ENCODE data around the gene SSR2. TPM values are rescaled to one million over a fixed set of nuclear protein-coding genes. Genes with fewer than 3 reads are reported as not detected.

The SSR2 gene
- total RNA-seq, 4 donors from 2014 or later, result 118 to 229 (median 137) TPM

- WGBS, result 12% methylated on average over 11 of the region's 11 CpGs
- peak overlapping the region; percentile 79 to 97 (median 91) for H3K27ac ChIP-seq (replicated peaks in 1 of 4)
- intact Hi-C loops (cut with DNase I), result no loop called here
- peaks cover 7 to 48% (median 26%) of the 10 kb centered on the region in 4 donors for H3K36me3 ChIP-seq
- peaks cover 99 to 100% (median 100%) of the 10 kb centered on the region in 4 donors for H3K4me1 ChIP-seq
- TF ChIP-seq POLR2A (IDR thresholded peaks at IDR 0.05; ENCODE audit: low read depth), result no peak
- TF ChIP-seq POLR2AphosphoS5 (IDR thresholded peaks at IDR 0.05), result peak in 1 of 2 donors; percentile 18
- TF ChIP-seq CTCF (IDR thresholded peaks at IDR 0.05), result no peak
- no peak for TF ChIP-seq EP300 (IDR thresholded peaks at IDR 0.05)
- DNase-seq (ENCODE audit: extremely low spot score), result no peak
- H3K27me3 ChIP-seq, result no peaks in the 10 kb centered on the region
- no peaks in the 10 kb centered on the region for H3K9me3 ChIP-seq
- H3K4me3 ChIP-seq, result peak overlapping the region in 2 of 4 donors; percentile 16 to 27
Measured at GRCh38 chr1:155970531-155971167, 50.1 kb downstream of the SSR2 start.

- no peak for DNase-seq (ENCODE audit: extremely low spot score)
- H3K9me3 ChIP-seq, result no peaks in the 10 kb centered on the region
- H3K27ac ChIP-seq (replicated peaks in 1 of 4), result peak overlapping the region; percentile 79 to 97 (median 91)
- 58% methylated on average over 4 of the region's 9 CpGs for WGBS
- intact Hi-C loops (cut with DNase I), result no loop called here
- peak overlapping the region in 1 of 4 donors; percentile 11 for H3K4me3 ChIP-seq
- no peak for TF ChIP-seq POLR2A (IDR thresholded peaks at IDR 0.05; ENCODE audit: low read depth)
- TF ChIP-seq EP300 (IDR thresholded peaks at IDR 0.05), result no peak
- no peak for TF ChIP-seq CTCF (IDR thresholded peaks at IDR 0.05)
- no peak for TF ChIP-seq POLR2AphosphoS5 (IDR thresholded peaks at IDR 0.05)
- peaks cover 20 to 61% (median 39%) of the 10 kb centered on the region in 4 donors for H3K36me3 ChIP-seq
- peaks cover 86 to 96% (median 88%) of the 10 kb centered on the region in 4 donors for H3K4me1 ChIP-seq
- no peaks in the 10 kb centered on the region for H3K27me3 ChIP-seq
Measured at GRCh38 chr1:155969377-155969791, 51.4 kb downstream of the SSR2 start.

- Histone ChIP-seq H3K4me1 (peaks cover 79 to 91% (median 81%) of the 10 kb centered on the region in 4 donors), H3K4me3 (peak overlapping the region in 1 of 4 donors; percentile 11), H3K9me3 (no peaks in the 10 kb centered on the region), H3K27me3 (no peaks in the 10 kb centered on the region), H3K27ac (replicated peaks in 1 of 4) (peak overlapping the region; percentile 79 to 97 (median 91)), H3K36me3 (peaks cover 22 to 63% (median 45%) of the 10 kb centered on the region in 4 donors)
- no peak for TF ChIP-seq POLR2A (IDR thresholded peaks at IDR 0.05; ENCODE audit: low read depth)
- no peak for TF ChIP-seq EP300 (IDR thresholded peaks at IDR 0.05)
- TF ChIP-seq CTCF (IDR thresholded peaks at IDR 0.05), result no peak
- no peak for TF ChIP-seq POLR2AphosphoS5 (IDR thresholded peaks at IDR 0.05)
- intact Hi-C loops (cut with DNase I), result no loop called here
- WGBS, result 30% methylated on average over 3 of the region's 3 CpGs
- no peak for DNase-seq (ENCODE audit: extremely low spot score)
Measured at GRCh38 chr1:155968670-155969069, 52.1 kb downstream of the SSR2 start.

GRCh38 chr1:155968051-155968400, 52.7 kb downstream of the SSR2 start:
- Histone ChIP-seq H3K27ac (replicated peaks in 1 of 4) (peak overlapping the region; percentile 79 to 97 (median 91)), H3K4me1 (peaks cover 76 to 91% (median 80%) of the 10 kb centered on the region in 4 donors), H3K4me3 (peak overlapping the region in 3 of 4 donors; percentile 5 to 16 (median 5)), H3K27me3 (no peaks in the 10 kb centered on the region), H3K36me3 (peaks cover 22 to 68% (median 51%) of the 10 kb centered on the region in 4 donors), H3K9me3 (no peaks in the 10 kb centered on the region)
- intact Hi-C loops (cut with DNase I), result no loop called here
- no peak for TF ChIP-seq CTCF (IDR thresholded peaks at IDR 0.05)
- DNase-seq (ENCODE audit: extremely low spot score), result no peak
- 45% methylated on average over 7 of the region's 7 CpGs for WGBS

Data from esophagus muscularis mucosa (tissue), 4 donors.